HEK293 (cell line): ENCODE measurements around the gene MUSTN1.

Experiments used
- CTCF ChIA-PET: fragments of 350-600 bp; formaldehyde crosslinking; extraction: SDS; loops from one replicate; lab custom pipeline; 2021; ENCODE audit warnings: antibody characterized with exemption; lab: Yijun Ruan, JAX
- POLR2A ChIA-PET: fragments of 300-600 bp; formaldehyde crosslinking; extraction: SDS; loops from one replicate; lab custom pipeline; 2020; ENCODE audit warnings: antibody characterized with exemption, inconsistent platforms; lab: Yijun Ruan, JAX
- H3K27ac ChIP-seq: fragments of 200-500 bp; sonication (Bioruptor generic); 2 replicates; pipeline ENCODE4 v1.5.1; 2014; ENCODE audit warnings: low read depth, low read length, control low read depth, inconsistent platforms; ENCODE audit errors: extremely low read depth
- H3K36me3 ChIP-seq, 2 experiments: fragments of 200-500 bp in 1 of 2; sonication (Bioruptor generic) in 1 of 2; 1 replicate in 1 of 2; 2 replicates in 1 of 2; pipeline ENCODE4 v1.5.1; 2014 to 2017; ENCODE audit warnings: inconsistent platforms in 2 of 2, low read length in 2 of 2; ENCODE audit not compliant: control insufficient read depth in 2 of 2, insufficient read depth in 1 of 2
- H3K4me1 ChIP-seq: fragments of 200-500 bp; sonication (Bioruptor generic); 2 replicates; pipeline ENCODE4 v1.5.1; 2014; ENCODE audit warnings: mild to moderate bottlenecking, low read length, inconsistent platforms; ENCODE audit not compliant: control insufficient read depth, insufficient read depth
- H3K4me3 ChIP-seq: 2 replicates; pipeline ENCODE4 v1.5.1; 2011; ENCODE audit warnings: low read depth, mild to moderate bottlenecking, control low read depth, low read length, moderate library complexity
- H3K9me3 ChIP-seq: fragments of 200-500 bp; sonication (Bioruptor generic); 2 replicates; pipeline ENCODE4 v1.5.1; 2014; ENCODE audit warnings: low read depth, low read length, inconsistent platforms; ENCODE audit not compliant: control insufficient read depth, insufficient read depth
- RBAK ChIP-seq: fragments of 450-650 bp; formaldehyde crosslinking; IDR thresholded peaks from 2 replicates; pipeline ENCODE4 v1.5.1; 2016; ENCODE audit warnings: missing biosample characterization, missing genetic modification characterization
- TSHZ1 ChIP-seq: fragments of 450-650 bp; formaldehyde crosslinking; IDR thresholded peaks from 2 replicates; pipeline ENCODE4 v1.5.1; 2016; ENCODE audit warnings: missing biosample characterization, missing genetic modification characterization, borderline replicate concordance
- ZIC2 ChIP-seq: fragments of 450-650 bp; formaldehyde crosslinking; IDR thresholded peaks from 2 replicates; pipeline ENCODE4 v1.5.1; 2016; ENCODE audit warnings: missing biosample characterization, missing genetic modification characterization
- ZNF155 ChIP-seq: fragments of 450-650 bp; formaldehyde crosslinking; IDR thresholded peaks from 2 replicates; pipeline ENCODE4 v1.5.1; 2016; ENCODE audit warnings: missing biosample characterization, missing genetic modification characterization
- ZNF473 ChIP-seq: fragments of 450-650 bp; formaldehyde crosslinking; IDR thresholded peaks from 2 replicates; pipeline ENCODE4 v1.5.1; 2017; ENCODE audit warnings: missing biosample characterization, missing genetic modification characterization
- ZNF560 ChIP-seq: fragments of 450-650 bp; formaldehyde crosslinking; IDR thresholded peaks from 2 replicates; pipeline ENCODE4 v1.5.1; 2017; ENCODE audit warnings: missing biosample characterization, missing genetic modification characterization, borderline replicate concordance
- ZNF621 ChIP-seq: fragments of 450-650 bp; formaldehyde crosslinking; IDR thresholded peaks from 2 replicates; pipeline ENCODE4 v1.5.1; 2017; ENCODE audit warnings: missing biosample characterization, missing genetic modification characterization
- TF ChIP-seq, protein P1 (sequence below): fragments of 450-650 bp; formaldehyde crosslinking; IDR thresholded peaks from 2 replicates; pipeline ENCODE4 v1.5.1; 2016; ENCODE audit warnings: missing biosample characterization, missing genetic modification characterization
- TF ChIP-seq, protein P2 (sequence below): fragments of 450-650 bp; formaldehyde crosslinking; IDR thresholded peaks from 2 replicates; pipeline ENCODE4; 2016; ENCODE audit warnings: missing biosample characterization, missing genetic modification characterization
- TF ChIP-seq, protein P3 (sequence below): fragments of 450-650 bp; formaldehyde crosslinking; IDR thresholded peaks from 2 replicates; pipeline ENCODE4 v1.5.0; 2017; ENCODE audit warnings: missing biosample characterization, missing genetic modification characterization, borderline replicate concordance

Gene MUSTN1

GRCh38 chr3:52786330-52787215, 48.2 kb downstream of the MUSTN1 start:
- H3K4me3 ChIP-seq, result no peak overlapping the region
- H3K36me3 ChIP-seq, result no peaks in the 10 kb centered on the region
- H3K9me3 ChIP-seq, result no peaks in the 10 kb centered on the region
- ChIA-PET POLR2A (no interaction called here), CTCF (no interaction called here)
- no peak overlapping the region for H3K27ac ChIP-seq
- H3K4me1 ChIP-seq, result no peaks in the 10 kb centered on the region
- TF ChIP-seq ZNF473, result no peak
- TF ChIP-seq TSHZ1 (tag by site-specific recombination), result no peak
- no peak for TF ChIP-seq ZNF155 (tag by site-specific recombination)
- TF ChIP-seq, protein P1, sequence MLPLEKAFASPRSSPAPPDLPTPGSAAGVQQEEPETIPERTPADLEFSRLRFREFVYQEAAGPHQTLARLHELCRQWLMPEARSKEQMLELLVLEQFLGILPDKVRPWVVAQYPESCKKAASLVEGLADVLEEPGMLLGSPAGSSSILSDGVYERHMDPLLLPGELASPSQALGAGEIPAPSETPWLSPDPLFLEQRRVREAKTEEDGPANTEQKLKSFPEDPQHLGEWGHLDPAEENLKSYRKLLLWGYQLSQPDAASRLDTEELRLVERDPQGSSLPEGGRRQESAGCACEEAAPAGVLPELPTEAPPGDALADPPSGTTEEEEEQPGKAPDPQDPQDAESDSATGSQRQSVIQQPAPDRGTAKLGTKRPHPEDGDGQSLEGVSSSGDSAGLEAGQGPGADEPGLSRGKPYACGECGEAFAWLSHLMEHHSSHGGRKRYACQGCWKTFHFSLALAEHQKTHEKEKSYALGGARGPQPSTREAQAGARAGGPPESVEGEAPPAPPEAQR (tag by site-specific recombination), result no peak
- TF ChIP-seq, protein P2, sequence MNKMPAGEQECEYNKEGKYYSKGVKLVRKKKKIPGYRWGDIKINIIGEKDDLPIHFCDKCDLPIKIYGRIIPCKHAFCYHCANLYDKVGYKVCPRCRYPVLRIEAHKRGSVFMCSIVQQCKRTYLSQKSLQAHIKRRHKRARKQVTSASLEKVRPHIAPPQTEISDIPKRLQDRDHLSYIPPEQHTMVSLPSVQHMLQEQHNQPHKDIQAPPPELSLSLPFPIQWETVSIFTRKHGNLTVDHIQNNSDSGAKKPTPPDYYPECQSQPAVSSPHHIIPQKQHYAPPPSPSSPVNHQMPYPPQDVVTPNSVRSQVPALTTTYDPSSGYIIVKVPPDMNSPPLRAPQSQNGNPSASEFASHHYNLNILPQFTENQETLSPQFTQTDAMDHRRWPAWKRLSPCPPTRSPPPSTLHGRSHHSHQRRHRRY (tag by site-specific recombination), result no peak
- TF ChIP-seq, protein P3, sequence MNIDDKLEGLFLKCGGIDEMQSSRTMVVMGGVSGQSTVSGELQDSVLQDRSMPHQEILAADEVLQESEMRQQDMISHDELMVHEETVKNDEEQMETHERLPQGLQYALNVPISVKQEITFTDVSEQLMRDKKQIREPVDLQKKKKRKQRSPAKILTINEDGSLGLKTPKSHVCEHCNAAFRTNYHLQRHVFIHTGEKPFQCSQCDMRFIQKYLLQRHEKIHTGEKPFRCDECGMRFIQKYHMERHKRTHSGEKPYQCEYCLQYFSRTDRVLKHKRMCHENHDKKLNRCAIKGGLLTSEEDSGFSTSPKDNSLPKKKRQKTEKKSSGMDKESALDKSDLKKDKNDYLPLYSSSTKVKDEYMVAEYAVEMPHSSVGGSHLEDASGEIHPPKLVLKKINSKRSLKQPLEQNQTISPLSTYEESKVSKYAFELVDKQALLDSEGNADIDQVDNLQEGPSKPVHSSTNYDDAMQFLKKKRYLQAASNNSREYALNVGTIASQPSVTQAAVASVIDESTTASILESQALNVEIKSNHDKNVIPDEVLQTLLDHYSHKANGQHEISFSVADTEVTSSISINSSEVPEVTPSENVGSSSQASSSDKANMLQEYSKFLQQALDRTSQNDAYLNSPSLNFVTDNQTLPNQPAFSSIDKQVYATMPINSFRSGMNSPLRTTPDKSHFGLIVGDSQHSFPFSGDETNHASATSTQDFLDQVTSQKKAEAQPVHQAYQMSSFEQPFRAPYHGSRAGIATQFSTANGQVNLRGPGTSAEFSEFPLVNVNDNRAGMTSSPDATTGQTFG (tag by site-specific recombination), result no peak
- TF ChIP-seq ZNF560, result no peak

DNA sequence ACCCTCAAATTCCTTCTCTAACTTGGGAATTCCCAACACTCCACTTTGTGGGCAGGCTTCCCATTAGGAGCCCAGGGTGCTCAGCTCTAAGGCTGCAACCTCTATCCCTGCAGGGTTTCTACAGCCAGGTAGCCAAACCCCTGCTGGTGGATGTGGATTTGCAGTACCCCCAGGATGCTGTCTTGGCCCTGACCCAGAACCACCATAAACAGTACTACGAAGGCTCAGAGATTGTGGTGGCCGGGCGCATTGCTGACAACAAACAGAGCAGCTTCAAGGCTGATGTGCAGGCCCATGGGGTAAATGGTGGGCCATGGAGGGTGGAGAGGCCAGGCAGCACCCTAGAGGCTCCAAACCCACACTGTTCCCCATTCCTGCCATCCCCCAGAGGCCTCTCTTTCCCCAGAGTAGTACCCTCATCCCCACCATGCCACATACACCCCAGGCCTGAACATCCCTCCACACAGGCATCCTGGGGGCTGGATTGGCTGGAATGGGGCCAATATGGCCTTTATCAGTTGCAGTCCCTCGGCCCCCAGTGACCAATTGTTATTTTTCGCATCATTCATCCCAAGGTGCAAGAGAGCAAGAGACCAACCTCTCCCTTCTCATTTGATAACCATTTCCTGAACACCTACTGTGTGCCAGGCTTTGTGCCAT, 49.8 kb downstream of the MUSTN1 start:
- Histone ChIP-seq H3K9me3 (no peaks in the 10 kb centered on the region), H3K36me3 (no peaks in the 10 kb centered on the region), H3K4me3 (no peak overlapping the region), H3K27ac (no peak overlapping the region), H3K4me1 (no peaks in the 10 kb centered on the region)
- no peak for TF ChIP-seq RBAK
- no peak for TF ChIP-seq ZNF621 (tag by site-specific recombination)
- 0 out of 2 replicates have a peak, but pooled peaks have one; percentile 27 for TF ChIP-seq ZIC2 (tag by site-specific recombination)
- ChIA-PET CTCF (interaction anchor here (0.5 to 0.6 kb wide), 3 partner anchors 8 to 446 kb away, joined by 3 read pairs; no protein-coding TSS in a partner anchor), POLR2A (no interaction called here)
